WTC11 (cell line): ENCODE data around the gene SGIP1. TPM values are rescaled to one million over a fixed set of nuclear protein-coding genes. Genes with fewer than 3 reads are reported as not detected.
"Not testable (repeated sequence)": the region's sequence is repeated elsewhere in the genome, so short reads cannot be mapped to it uniquely, and the experiment has no call there.

Experiments
- ATAC-seq: fragments of 200-7000 bp; cut with Tn5 transposase; 2 replicates; pipeline ENCODE4 v1.10.0; 2021; ENCODE audit warnings: mild to moderate bottlenecking, moderate library complexity
- CTCF ChIA-PET: fragments of 300-600 bp; sonication (Branson Sonifier 250); formaldehyde crosslinking; loops from one replicate; lab custom pipeline; 2021; ENCODE audit warnings: antibody characterized with exemption; lab: Charles Lee
- POLR2A ChIA-PET: fragments of 350-600 bp; sonication (Branson Sonifier 250); formaldehyde crosslinking; loops from one replicate; lab custom pipeline; 2021; ENCODE audit warnings: antibody characterized with exemption; lab: Charles Lee
- DNase-seq: peaks from one replicate; pipeline ENCODE4 v3.0.0; 2021; ENCODE audit warnings: low spot score
- H3K27ac Mint-ChIP-seq: 2 replicates; pipeline ENCODE4 v1.8.0; 2021; ENCODE audit warnings: mixed read lengths
- H3K27me3 Mint-ChIP-seq: 2 replicates; pipeline ENCODE4 v1.8.0; 2021; ENCODE audit warnings: low read depth, mild to moderate bottlenecking, moderate library complexity, mixed read lengths
- H3K36me3 Mint-ChIP-seq: 2 replicates; pipeline ENCODE4 v1.8.0; 2021; ENCODE audit warnings: mixed read lengths
- H3K4me1 Mint-ChIP-seq: 2 replicates; pipeline ENCODE4 v1.8.0; 2022; ENCODE audit warnings: mixed read lengths
- H3K4me3 Mint-ChIP-seq: 2 replicates; pipeline ENCODE4 v1.8.0; 2021; ENCODE audit warnings: mild to moderate bottlenecking, moderate library complexity, mixed read lengths
- H3K9me3 Mint-ChIP-seq: 2 replicates; pipeline ENCODE4 v1.8.0; 2021; ENCODE audit warnings: mixed read lengths
- CDX4 ChIP-seq: fragments of 250-450 bp; sonication (Bioruptor Pico); IDR thresholded peaks from 2 replicates; pipeline ENCODE4 v1.9.0; 2021; ENCODE audit warnings: moderate library complexity, mild to moderate bottlenecking, inconsistent platforms, borderline replicate concordance
- CTCF ChIP-seq: fragments of 200-600 bp; IDR thresholded peaks from 2 replicates; pipeline ENCODE4 v1.8.0; 2022; ENCODE audit warnings: antibody characterized with exemption
- ZNF425 ChIP-seq: fragments of 250-450 bp; sonication (Bioruptor Pico); conservative IDR thresholded peaks from 2 replicates; pipeline ENCODE4 v1.9.0; 2021; ENCODE audit warnings: mild to moderate bottlenecking
- total RNA-seq: library from RNA; stranded (reverse); gene quantifications from 3 replicates; pipeline ENCODE4 v1.2.3, GENCODE V29; 2021
- TF ChIP-seq, protein P1 (sequence below): sonication (generic); formaldehyde crosslinking; IDR thresholded peaks from 2 replicates; pipeline ENCODE4 v1.8.1; 2022; ENCODE audit warnings: low read depth, mild to moderate bottlenecking, moderate library complexity, missing genetic modification reagents, borderline replicate concordance
- TF ChIP-seq, protein P2 (sequence below): sonication (generic); formaldehyde crosslinking; IDR thresholded peaks from 2 replicates; pipeline ENCODE4 v1.8.1; 2022; ENCODE audit warnings: low read depth, missing genetic modification reagents, borderline replicate concordance
- TF ChIP-seq, protein P3 (sequence below): sonication (generic); formaldehyde crosslinking; IDR thresholded peaks from 2 replicates; pipeline ENCODE4 v1.8.0; 2023; ENCODE audit warnings: missing genetic modification reagents

Gene SGIP1
- total RNA-seq, 1 experiment from 2014 or later, result 3.9 TPM

GRCh38 chr1:66725885-66726665 is 192.1 kb downstream of the SGIP1 start (continued):
- TF ChIP-seq, protein P1, sequence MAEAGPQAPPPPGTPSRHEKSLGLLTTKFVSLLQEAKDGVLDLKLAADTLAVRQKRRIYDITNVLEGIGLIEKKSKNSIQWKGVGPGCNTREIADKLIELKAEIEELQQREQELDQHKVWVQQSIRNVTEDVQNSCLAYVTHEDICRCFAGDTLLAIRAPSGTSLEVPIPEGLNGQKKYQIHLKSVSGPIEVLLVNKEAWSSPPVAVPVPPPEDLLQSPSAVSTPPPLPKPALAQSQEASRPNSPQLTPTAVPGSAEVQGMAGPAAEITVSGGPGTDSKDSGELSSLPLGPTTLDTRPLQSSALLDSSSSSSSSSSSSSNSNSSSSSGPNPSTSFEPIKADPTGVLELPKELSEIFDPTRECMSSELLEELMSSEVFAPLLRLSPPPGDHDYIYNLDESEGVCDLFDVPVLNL (CRISPR knock-in tag), result no peak
- no peak for TF ChIP-seq ZNF425 (CRISPR knock-in tag)

GRCh38 chr1:66728021-66728420 is 194.1 kb downstream of the SGIP1 start:
- no peak for DNase-seq
- H3K4me3 Mint-ChIP-seq, result no peak overlapping the region
- H3K4me1 Mint-ChIP-seq, result peaks cover 15% of the 10 kb centered on the region
- POLR2A ChIA-PET, result no interaction called here
- H3K27me3 Mint-ChIP-seq, result peaks cover 3% of the 10 kb centered on the region; the same call in 1 of the 2 replicates
- H3K36me3 Mint-ChIP-seq, result no peaks in the 10 kb centered on the region
- no peak for TF ChIP-seq CDX4
- TF ChIP-seq, protein P1 (CRISPR knock-in tag), result no peak
- TF ChIP-seq CTCF, result no peak
- TF ChIP-seq, protein P2, sequence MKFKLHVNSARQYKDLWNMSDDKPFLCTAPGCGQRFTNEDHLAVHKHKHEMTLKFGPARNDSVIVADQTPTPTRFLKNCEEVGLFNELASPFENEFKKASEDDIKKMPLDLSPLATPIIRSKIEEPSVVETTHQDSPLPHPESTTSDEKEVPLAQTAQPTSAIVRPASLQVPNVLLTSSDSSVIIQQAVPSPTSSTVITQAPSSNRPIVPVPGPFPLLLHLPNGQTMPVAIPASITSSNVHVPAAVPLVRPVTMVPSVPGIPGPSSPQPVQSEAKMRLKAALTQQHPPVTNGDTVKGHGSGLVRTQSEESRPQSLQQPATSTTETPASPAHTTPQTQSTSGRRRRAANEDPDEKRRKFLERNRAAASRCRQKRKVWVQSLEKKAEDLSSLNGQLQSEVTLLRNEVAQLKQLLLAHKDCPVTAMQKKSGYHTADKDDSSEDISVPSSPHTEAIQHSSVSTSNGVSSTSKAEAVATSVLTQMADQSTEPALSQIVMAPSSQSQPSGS (CRISPR knock-in tag), result no peak
- no peak for TF ChIP-seq ZNF425 (CRISPR knock-in tag)
- TF ChIP-seq, protein P3, sequence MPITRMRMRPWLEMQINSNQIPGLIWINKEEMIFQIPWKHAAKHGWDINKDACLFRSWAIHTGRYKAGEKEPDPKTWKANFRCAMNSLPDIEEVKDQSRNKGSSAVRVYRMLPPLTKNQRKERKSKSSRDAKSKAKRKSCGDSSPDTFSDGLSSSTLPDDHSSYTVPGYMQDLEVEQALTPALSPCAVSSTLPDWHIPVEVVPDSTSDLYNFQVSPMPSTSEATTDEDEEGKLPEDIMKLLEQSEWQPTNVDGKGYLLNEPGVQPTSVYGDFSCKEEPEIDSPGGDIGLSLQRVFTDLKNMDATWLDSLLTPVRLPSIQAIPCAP (CRISPR knock-in tag), result no peak
- H3K27ac Mint-ChIP-seq, result no peak overlapping the region
- peaks cover 6% of the 10 kb centered on the region for H3K9me3 Mint-ChIP-seq
- CTCF ChIA-PET, result no interaction called here
- no peak for ATAC-seq

GRCh38 chr1:66728716-66729115 is 194.8 kb downstream of the SGIP1 start:
- DNase-seq, H3K9me3 Mint-ChIP-seq, H3K4me3 Mint-ChIP-seq, H3K36me3 Mint-ChIP-seq, CTCF ChIA-PET, POLR2A ChIA-PET, ATAC-seq, H3K27me3 Mint-ChIP-seq: not testable (repeated sequence)
- Mint-ChIP-seq H3K4me1 (peaks cover 15% of the 10 kb centered on the region), H3K27ac (0 out of 2 replicates have a peak overlapping the region, but pooled peaks have one; percentile 63)
